Coronary artery (tissue), 2 donors: ENCODE measurements around the gene FILIP1L.

ENCODE experiments used
- DNase-seq: peaks from one replicate; pipeline ENCODE4 v3.0.0-alpha.2; 2017; ENCODE audit warnings: low spot score
- H3K27ac ChIP-seq, 2 donors: fragments of 200-600 bp; sonication (generic); one replicate each; pipeline ENCODE4 v1.5.1; 2016 to 2019
- H3K4me3 ChIP-seq: fragments of 200-600 bp; sonication (generic); 2 replicates; pipeline ENCODE4 v1.5.1; 2016; ENCODE audit warnings: mild to moderate bottlenecking, moderate library complexity
- TF ChIP-seq, protein P1 (sequence below): fragments of 200-600 bp; sonication (generic); IDR thresholded peaks from one replicate; pipeline ENCODE4 v1.5.1; 2019; ENCODE audit warnings: antibody characterized with exemption

FILIP1L gene

GRCh38 chr3:99928771-99929744, 185.2 kb downstream of the FILIP1L start:
- Histone ChIP-seq H3K4me3 (peak overlapping the region; percentile 15), H3K27ac (peak overlapping the region; percentile 75 to 81)
- DNase-seq, result no peak
- TF ChIP-seq, protein P1, sequence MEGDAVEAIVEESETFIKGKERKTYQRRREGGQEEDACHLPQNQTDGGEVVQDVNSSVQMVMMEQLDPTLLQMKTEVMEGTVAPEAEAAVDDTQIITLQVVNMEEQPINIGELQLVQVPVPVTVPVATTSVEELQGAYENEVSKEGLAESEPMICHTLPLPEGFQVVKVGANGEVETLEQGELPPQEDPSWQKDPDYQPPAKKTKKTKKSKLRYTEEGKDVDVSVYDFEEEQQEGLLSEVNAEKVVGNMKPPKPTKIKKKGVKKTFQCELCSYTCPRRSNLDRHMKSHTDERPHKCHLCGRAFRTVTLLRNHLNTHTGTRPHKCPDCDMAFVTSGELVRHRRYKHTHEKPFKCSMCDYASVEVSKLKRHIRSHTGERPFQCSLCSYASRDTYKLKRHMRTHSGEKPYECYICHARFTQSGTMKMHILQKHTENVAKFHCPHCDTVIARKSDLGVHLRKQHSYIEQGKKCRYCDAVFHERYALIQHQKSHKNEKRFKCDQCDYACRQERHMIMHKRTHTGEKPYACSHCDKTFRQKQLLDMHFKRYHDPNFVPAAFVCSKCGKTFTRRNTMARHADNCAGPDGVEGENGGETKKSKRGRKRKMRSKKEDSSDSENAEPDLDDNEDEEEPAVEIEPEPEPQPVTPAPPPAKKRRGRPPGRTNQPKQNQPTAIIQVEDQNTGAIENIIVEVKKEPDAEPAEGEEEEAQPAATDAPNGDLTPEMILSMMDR, result no peak

DNA sequence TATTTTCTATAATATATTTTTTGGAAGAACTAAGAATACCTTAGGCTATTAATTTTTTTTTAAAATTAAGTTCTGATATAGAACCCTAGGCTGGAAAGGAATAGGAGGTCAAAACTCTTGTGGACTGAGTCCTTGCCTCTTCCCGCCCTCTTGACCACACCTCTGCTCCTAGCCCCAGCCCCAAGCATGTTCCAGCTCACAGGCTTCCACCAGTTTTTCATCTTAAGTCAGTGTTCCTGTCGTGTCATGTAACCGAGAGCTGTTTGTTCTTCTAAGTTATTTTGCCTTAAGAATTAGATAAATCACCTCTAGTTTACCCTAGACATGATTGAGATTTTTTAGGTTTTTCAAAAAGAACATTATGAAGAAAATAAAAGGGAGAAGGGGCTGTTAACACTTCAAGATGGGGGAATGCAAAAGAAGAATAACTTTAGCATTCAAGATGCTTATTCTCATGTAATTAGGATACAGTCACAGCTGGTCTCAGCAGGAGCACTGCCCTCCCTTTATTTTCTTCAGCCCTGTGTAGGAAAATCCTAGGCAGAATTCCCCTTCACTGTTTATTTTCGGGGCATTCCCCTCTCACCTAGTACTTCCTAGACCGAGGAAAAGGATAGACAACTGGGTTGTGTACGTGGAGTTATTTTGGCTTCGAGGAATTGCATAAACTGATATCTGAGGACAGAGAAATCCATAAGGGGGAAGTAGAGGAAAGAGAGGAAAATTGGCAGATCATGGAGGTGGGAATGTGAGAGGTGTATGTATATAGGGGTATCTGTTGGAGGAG, 186.4 kb downstream of the FILIP1L start:
- Histone ChIP-seq H3K27ac (peak overlapping the region; percentile 75 to 81), H3K4me3 (no peak overlapping the region)
- DNase-seq, result no peak
- TF ChIP-seq, protein P1, result no peak

DNA sequence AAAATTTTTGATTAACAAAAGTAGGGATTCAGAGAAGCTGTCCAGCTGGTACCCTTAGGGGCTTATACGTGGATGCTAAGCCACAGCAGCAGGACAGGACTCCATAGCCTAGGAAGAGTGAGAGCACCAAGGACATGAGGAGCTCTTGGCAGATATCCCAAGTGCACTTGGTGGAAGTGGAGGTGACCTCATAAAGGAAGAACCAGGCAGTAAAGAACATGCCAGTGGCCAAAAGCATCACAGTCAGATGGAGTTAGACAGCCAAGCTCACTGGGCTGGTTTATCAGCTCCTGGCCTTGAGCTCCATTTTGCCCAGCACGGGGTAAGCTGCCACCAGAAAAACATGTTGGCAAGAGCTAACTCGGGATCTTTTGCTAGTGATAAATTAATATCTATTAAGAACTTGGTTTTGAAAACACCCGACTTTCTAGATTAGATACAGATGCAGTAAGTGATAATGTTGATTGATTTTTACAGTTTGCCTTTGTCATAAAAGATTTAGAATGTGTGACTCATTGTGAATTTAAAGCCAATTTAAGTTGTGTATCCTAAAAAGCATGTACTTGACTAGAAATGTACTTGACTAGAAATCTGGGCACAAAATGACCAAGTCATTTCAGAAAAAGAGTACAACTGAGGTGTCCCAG, 188.6 kb downstream of the FILIP1L start:
- TF ChIP-seq, protein P1, result no peak
- no peak overlapping the region for H3K4me3 ChIP-seq
- H3K27ac ChIP-seq, result peak overlapping the region; percentile 63 to 65
- DNase-seq, result no peak

GRCh38 chr3:99923873-99924272, 190.4 kb downstream of the FILIP1L start:
- H3K4me3 ChIP-seq, result no peak overlapping the region
- no peak overlapping the region for H3K27ac ChIP-seq
- DNase-seq, result no peak
- TF ChIP-seq, protein P1, result no peak

DNA sequence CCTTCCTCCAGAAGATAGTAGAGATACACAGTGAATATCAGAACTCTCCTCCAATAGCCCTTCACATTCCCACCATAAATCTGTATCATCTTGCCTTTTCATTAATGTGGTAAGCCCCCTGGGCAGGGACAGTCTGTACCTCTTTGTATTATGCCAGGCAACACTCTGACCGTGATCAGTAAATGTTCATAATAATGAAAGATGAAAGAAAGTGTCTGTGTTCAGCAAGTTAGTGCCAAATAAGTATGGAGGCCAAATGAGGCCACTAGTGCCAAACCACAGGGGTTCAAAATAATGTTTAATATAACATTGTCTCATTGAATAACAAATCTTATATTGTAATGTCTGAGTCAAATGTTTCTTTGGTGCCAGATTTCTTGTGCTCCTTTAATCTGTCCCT, 192.3 kb downstream of the FILIP1L start:
- TF ChIP-seq, protein P1, result no peak
- DNase-seq, result no peak
- H3K4me3 ChIP-seq, result no peak overlapping the region
- H3K27ac ChIP-seq, result peak overlapping the region; percentile 35 to 47

DNA sequence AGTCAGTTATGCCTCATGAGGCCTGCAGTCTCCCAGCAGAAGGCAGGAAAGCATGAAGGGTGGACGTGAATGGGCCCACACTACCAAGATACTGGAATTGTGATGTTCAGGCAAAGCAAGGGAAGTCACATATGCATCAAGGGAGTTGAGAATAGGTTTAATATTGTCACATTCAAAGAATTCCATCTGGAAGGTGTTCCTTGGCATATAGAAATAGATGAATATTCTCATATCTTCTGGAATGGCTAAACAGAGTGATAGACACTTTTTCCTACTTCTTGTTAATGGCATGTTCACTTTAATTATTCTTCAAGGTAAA, 193.0 kb downstream of the FILIP1L start:
- H3K27ac ChIP-seq, result peak overlapping the region; percentile 47 to 74

More for the DNA sequence above, 193.0 kb downstream of the FILIP1L start:
- TF ChIP-seq, protein P1, result no peak
- no peak overlapping the region for H3K4me3 ChIP-seq
- DNase-seq, result no peak
